ENCODE measurements around the gene TMEM41B. TPM values are rescaled to one million over a fixed set of nuclear protein-coding genes. Genes with fewer than 3 reads are reported as not detected.
A peak's percentile ranks its signal among the peaks of the same experiment; 100 is the strongest.
"Not testable (repeated sequence)": the region's sequence is repeated elsewhere in the genome, so short reads cannot be mapped to it uniquely, and the experiment has no call there.

TMEM41B gene
- total RNA-seq, result 10 to 100 TPM; 30.1 to 72.3 (median 34.3) TPM

- peak; percentile 98 for DNase-seq (ENCODE audit: low spot score in 2 of 2)
- Histone ChIP-seq H3K9me3 (no peaks in the 10 kb centered on the region), H3K36me3 (no peaks in the 10 kb centered on the region), H3K4me1 (peaks cover 24% of the 10 kb centered on the region), H3K4me3 (peak within 1 kb of the TSS; percentile 93), H3K27ac (peak within 1 kb of the TSS; percentile 86), H3K27me3 (no peaks in the 10 kb centered on the region)
- TF ChIP-seq EP300 (IDR thresholded peaks at IDR 0.05), result no peak
- TF ChIP-seq POLR2A (IDR thresholded peaks at IDR 0.05), result peak in 1 of 2 donors; percentile 65
- no peak for TF ChIP-seq CTCF (IDR thresholded peaks at IDR 0.05)
- TF ChIP-seq POLR2AphosphoS5 (IDR thresholded peaks at IDR 0.05), result peak in 2 of 3 donors; percentile 23 to 50
- 0% methylated on average over 9 of the region's 71 CpGs for WGBS
Observed at GRCh38 chr11:9314291-9315077, at the start of gene TMEM41B. TMEM41B (minus strand) TSS chr11:9314593; CDS start chr11:9314441, 152 bp downstream.

- DNase-seq (ENCODE audit: low spot score in 2 of 2), result peak in 1 of 2 donors; percentile 32
- Histone ChIP-seq H3K27me3 (no peaks in the 10 kb centered on the region), H3K4me3 (no peak overlapping the region), H3K27ac (peak overlapping the region; percentile 99), H3K36me3 (no peaks in the 10 kb centered on the region), H3K9me3 (no peaks in the 10 kb centered on the region), H3K4me1 (peaks cover 29% of the 10 kb centered on the region)
- TF ChIP-seq POLR2AphosphoS5 (IDR thresholded peaks at IDR 0.05) (no peak), EP300 (IDR thresholded peaks at IDR 0.05) (no peak), CTCF (IDR thresholded peaks at IDR 0.05) (no peak), POLR2A (IDR thresholded peaks at IDR 0.05) (no peak)
- WGBS, result 77% methylated on average over 2 of the region's 2 CpGs
Observed at GRCh38 chr11:9362393-9362863, 48.0 kb upstream of the TMEM41B start.

- H3K4me1 ChIP-seq, result peaks cover 29% of the 10 kb centered on the region
- H3K27ac ChIP-seq, H3K9me3 ChIP-seq, H3K36me3 ChIP-seq, H3K4me3 ChIP-seq, H3K27me3 ChIP-seq: not testable (repeated sequence)
- peak in 1 of 2 donors; percentile 28 for DNase-seq (ENCODE audit: low spot score in 2 of 2)
- 79% methylated on average over 13 of the region's 13 CpGs for WGBS
Observed at GRCh38 chr11:9360862-9361622, 46.6 kb upstream of the TMEM41B start.

GRCh38 chr11:9357041-9357440 is 42.6 kb upstream of the TMEM41B start:
- TF ChIP-seq POLR2AphosphoS5 (IDR thresholded peaks at IDR 0.05), result no peak
- TF ChIP-seq CTCF (IDR thresholded peaks at IDR 0.05), result no peak
- TF ChIP-seq POLR2A (IDR thresholded peaks at IDR 0.05), result no peak
- TF ChIP-seq EP300 (IDR thresholded peaks at IDR 0.05), result no peak
- Histone ChIP-seq H3K27me3 (no peaks in the 10 kb centered on the region), H3K9me3 (no peaks in the 10 kb centered on the region), H3K27ac (no peak overlapping the region), H3K4me1 (peaks cover 4% of the 10 kb centered on the region), H3K4me3 (no peak overlapping the region), H3K36me3 (no peaks in the 10 kb centered on the region)
- 96% methylated on average over 4 of the region's 4 CpGs for WGBS
- DNase-seq (ENCODE audit: low spot score in 2 of 2), result no peak

- H3K9me3 ChIP-seq, result no peaks in the 10 kb centered on the region
- 74% methylated on average over 6 of the region's 6 CpGs for WGBS
- H3K27me3 ChIP-seq, result no peaks in the 10 kb centered on the region
- H3K4me3 ChIP-seq, result no peak overlapping the region
- DNase-seq (ENCODE audit: low spot score in 2 of 2), result no peak
- TF ChIP-seq EP300 (IDR thresholded peaks at IDR 0.05), result no peak
- TF ChIP-seq POLR2A (IDR thresholded peaks at IDR 0.05), result no peak
- no peak for TF ChIP-seq POLR2AphosphoS5 (IDR thresholded peaks at IDR 0.05)
- TF ChIP-seq CTCF (IDR thresholded peaks at IDR 0.05), result no peak
- H3K4me1 ChIP-seq, result no peaks in the 10 kb centered on the region
- no peaks in the 10 kb centered on the region for H3K36me3 ChIP-seq
- no peak overlapping the region for H3K27ac ChIP-seq
Observed at GRCh38 chr11:9351321-9351881, 37.0 kb upstream of the TMEM41B start.

- H3K4me1 ChIP-seq; H3K9me3 ChIP-seq; H3K27me3 ChIP-seq; H3K36me3 ChIP-seq; H3K27ac ChIP-seq; H3K4me3 ChIP-seq; DNase-seq (ENCODE audit: low spot score in 2 of 2): not testable (repeated sequence)
- 69% methylated on average over 4 of the region's 4 CpGs for WGBS
Observed at GRCh38 chr11:9347779-9348178, 33.4 kb upstream of the TMEM41B start.

All from suprapubic skin (tissue), 4 donors.